ENCODE results near the gene C2orf42. TPM values are rescaled to one million over a fixed set of nuclear protein-coding genes. Genes with fewer than 3 reads are reported as not detected.
A peak's percentile ranks its signal among the peaks of the same experiment; 100 is the strongest.

The C2orf42 gene
- total and polyA plus RNA-seq, 2 experiments from 2014 or later, result 10.1 to 22.0 TPM

DNA sequence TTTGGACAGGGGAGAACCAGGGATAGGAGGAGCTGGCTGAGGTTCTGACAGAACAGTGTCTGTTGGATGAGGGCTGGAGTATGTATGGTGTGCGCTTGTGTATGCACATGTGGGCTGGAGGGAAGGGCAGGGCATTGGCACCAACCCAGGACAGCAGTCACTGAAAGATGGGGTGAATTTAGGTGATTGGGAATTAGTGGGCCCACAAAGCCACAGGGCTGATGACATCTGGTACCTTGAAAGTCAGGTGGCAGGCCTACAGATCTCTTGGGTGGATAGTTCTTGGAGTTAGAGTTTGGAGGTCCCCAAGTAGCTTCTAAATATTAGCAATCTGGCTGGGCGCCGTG is 45.7 kb downstream of the C2orf42 start:
- H3K27ac ChIP-seq, result no peak overlapping the region
- no peaks in the 10 kb centered on the region for H3K9me2 ChIP-seq (replicated peaks; ENCODE audit: insufficient read depth)
- no peaks in the 10 kb centered on the region for H4K20me1 ChIP-seq (ENCODE audit: insufficient read depth, poor library complexity, severe bottlenecking)
- H3K9me3 ChIP-seq (ENCODE audit: low read depth), result no peaks in the 10 kb centered on the region
- 78% methylated on average over 3 of the region's 3 CpGs for WGBS (ENCODE audit: low lambda C conversion rate, missing lambda C conversion rate)
- H3K36me3 ChIP-seq (replicated peaks; ENCODE audit: insufficient read depth, low read depth), result no peaks in the 10 kb centered on the region
- no peak for TF ChIP-seq EZH2 (IDR thresholded peaks at IDR 0.05; ENCODE audit: borderline replicate concordance)
- TF ChIP-seq, protein P1, sequence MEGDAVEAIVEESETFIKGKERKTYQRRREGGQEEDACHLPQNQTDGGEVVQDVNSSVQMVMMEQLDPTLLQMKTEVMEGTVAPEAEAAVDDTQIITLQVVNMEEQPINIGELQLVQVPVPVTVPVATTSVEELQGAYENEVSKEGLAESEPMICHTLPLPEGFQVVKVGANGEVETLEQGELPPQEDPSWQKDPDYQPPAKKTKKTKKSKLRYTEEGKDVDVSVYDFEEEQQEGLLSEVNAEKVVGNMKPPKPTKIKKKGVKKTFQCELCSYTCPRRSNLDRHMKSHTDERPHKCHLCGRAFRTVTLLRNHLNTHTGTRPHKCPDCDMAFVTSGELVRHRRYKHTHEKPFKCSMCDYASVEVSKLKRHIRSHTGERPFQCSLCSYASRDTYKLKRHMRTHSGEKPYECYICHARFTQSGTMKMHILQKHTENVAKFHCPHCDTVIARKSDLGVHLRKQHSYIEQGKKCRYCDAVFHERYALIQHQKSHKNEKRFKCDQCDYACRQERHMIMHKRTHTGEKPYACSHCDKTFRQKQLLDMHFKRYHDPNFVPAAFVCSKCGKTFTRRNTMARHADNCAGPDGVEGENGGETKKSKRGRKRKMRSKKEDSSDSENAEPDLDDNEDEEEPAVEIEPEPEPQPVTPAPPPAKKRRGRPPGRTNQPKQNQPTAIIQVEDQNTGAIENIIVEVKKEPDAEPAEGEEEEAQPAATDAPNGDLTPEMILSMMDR (IDR thresholded peaks at IDR 0.05; ENCODE audit: poor library complexity), result no peak
- no peak for TF ChIP-seq EZH2phosphoT487 (IDR thresholded peaks at IDR 0.05; ENCODE audit: low read depth, severe bottlenecking, unreplicated experiment)
- no peak overlapping the region for H2AFZ ChIP-seq
- no peak overlapping the region for H3K4me2 ChIP-seq
- peaks cover 21% of the 10 kb centered on the region for H3K4me1 ChIP-seq (ENCODE audit: insufficient read depth)
- DNase-seq (ENCODE audit: low spot score), result no peak
- no peaks in the 10 kb centered on the region for H3K79me2 ChIP-seq
- no peak overlapping the region for H3K4me3 ChIP-seq
- H3K27me3 ChIP-seq, result no peaks in the 10 kb centered on the region

DNA sequence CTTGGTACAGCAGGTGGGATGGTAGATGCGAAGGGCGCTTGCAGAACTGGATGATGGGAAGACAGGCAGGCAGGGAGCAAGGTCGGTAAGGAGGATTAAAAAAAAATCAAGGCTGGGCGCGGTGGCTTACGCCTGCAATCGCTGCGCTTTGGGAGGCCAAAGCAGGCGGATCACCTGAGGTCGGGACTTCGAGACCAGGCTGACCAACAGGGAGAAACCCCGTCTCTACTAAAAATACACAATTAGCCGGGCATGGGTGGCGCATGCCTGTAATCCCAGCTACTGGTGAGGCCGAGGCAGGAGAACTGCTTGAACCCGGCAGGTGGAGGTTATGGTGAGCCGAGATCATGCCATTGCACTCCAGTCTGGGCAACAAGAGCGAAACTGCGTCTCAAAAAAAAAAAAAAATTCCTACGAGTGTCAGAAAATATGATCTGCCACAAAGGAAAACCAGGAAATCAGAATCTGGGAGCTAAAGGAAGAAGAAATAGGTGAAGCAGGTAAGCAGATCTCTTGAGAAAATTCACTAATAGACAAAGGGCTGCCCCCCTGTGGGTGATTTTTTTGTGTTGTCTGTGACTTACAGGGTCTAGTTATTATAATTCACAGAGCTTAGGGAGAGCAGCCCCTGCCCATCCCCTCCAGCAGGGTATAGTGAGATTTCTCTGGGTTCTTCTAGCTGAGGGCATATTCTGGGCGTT is 46.2 kb downstream of the C2orf42 start:
- peaks cover 21% of the 10 kb centered on the region for H3K4me1 ChIP-seq (ENCODE audit: insufficient read depth)
- TF ChIP-seq, protein P1 (IDR thresholded peaks at IDR 0.05; ENCODE audit: poor library complexity), result no peak
- TF ChIP-seq EZH2phosphoT487 (IDR thresholded peaks at IDR 0.05; ENCODE audit: low read depth, severe bottlenecking, unreplicated experiment), result no peak
- no peak for TF ChIP-seq EZH2 (IDR thresholded peaks at IDR 0.05; ENCODE audit: borderline replicate concordance)
- H3K4me3 ChIP-seq, result no peak overlapping the region
- no peaks in the 10 kb centered on the region for H3K9me3 ChIP-seq (ENCODE audit: low read depth)
- H3K9me2 ChIP-seq (replicated peaks; ENCODE audit: insufficient read depth), result no peaks in the 10 kb centered on the region
- H3K36me3 ChIP-seq (replicated peaks; ENCODE audit: insufficient read depth, low read depth), result no peaks in the 10 kb centered on the region
- H2AFZ ChIP-seq, result no peak overlapping the region
- no peak for DNase-seq (ENCODE audit: low spot score)
- no peak overlapping the region for H3K4me2 ChIP-seq
- H3K27ac ChIP-seq, result no peak overlapping the region
- H4K20me1 ChIP-seq (ENCODE audit: insufficient read depth, poor library complexity, severe bottlenecking), result no peaks in the 10 kb centered on the region
- no peaks in the 10 kb centered on the region for H3K27me3 ChIP-seq
- WGBS (ENCODE audit: low lambda C conversion rate, missing lambda C conversion rate), result 93% methylated on average over 20 of the region's 21 CpGs
- no peaks in the 10 kb centered on the region for H3K79me2 ChIP-seq

DNA sequence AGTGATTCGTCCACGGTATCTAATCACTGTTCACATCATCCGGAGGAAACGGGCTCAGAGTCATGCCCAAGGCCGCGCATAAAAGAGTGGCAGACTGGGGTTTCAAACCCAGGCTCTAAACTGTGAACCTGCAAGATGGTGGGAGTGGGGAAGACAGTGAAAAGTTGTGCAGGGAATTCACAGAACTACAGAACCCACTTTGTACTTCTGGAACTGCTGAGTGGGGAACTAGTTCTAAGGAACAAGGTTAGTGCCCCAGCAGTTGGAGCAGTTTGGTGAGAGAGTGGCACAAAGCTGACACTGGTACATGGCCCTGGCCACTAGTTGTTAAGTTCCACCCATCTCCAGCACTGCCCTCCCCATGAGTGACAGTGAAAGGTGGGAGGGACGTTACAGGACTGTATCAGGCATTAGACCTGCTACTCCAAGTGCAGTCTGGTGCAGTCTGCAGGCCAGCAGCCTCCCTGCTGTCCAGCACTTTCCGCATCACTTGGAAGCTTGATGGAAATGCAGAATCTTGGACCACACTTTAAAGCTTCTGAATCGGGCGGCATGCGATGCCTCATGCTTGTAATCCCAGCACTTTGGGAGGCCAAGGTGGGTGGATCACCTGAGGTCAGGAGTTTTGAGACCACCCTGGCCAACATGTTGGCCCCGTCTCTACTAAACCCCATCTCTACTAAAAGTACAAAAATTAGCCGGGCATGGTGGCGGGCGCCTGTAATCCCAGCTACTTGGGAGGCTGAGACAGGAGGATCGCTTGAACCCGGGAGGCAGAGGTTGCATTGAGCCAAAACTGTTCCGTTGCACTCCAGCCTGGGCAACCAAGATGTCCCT is 47.3 kb downstream of the C2orf42 start:
- Histone ChIP-seq H3K4me2 (peak overlapping the region; percentile 72), H3K9me2 (replicated peaks; ENCODE audit: insufficient read depth) (no peaks in the 10 kb centered on the region), H4K20me1 (ENCODE audit: insufficient read depth, poor library complexity, severe bottlenecking) (no peaks in the 10 kb centered on the region), H3K4me3 (peak overlapping the region; percentile 2), H3K9me3 (ENCODE audit: low read depth) (no peaks in the 10 kb centered on the region), H3K4me1 (ENCODE audit: insufficient read depth) (peaks cover 21% of the 10 kb centered on the region), H3K79me2 (no peaks in the 10 kb centered on the region), H3K27me3 (no peaks in the 10 kb centered on the region), H3K36me3 (replicated peaks; ENCODE audit: insufficient read depth, low read depth) (no peaks in the 10 kb centered on the region), H3K27ac (peak overlapping the region; percentile 98), H2AFZ (no peak overlapping the region)
- TF ChIP-seq EZH2phosphoT487 (IDR thresholded peaks at IDR 0.05; ENCODE audit: low read depth, severe bottlenecking, unreplicated experiment), result no peak
- TF ChIP-seq, protein P1 (IDR thresholded peaks at IDR 0.05; ENCODE audit: poor library complexity), result no peak
- no peak for TF ChIP-seq EZH2 (IDR thresholded peaks at IDR 0.05; ENCODE audit: borderline replicate concordance)
- DNase-seq (ENCODE audit: low spot score), result peak; percentile 78
- WGBS (ENCODE audit: low lambda C conversion rate, missing lambda C conversion rate), result 72% methylated on average over 18 of the region's 18 CpGs

Measured in hepatocyte (in vitro differentiated cells).